Gastroesophageal sphincter (tissue), 4 donors: ENCODE measurements around the gene RBMS2. TPM values are rescaled to one million over a fixed set of nuclear protein-coding genes. Genes with fewer than 3 reads are reported as not detected.
A peak's percentile ranks its signal among the peaks of the same experiment; 100 is the strongest.

Experiments used
- ATAC-seq: fragments of 150-250 bp; one replicate; pipeline ENCODE4 v1.9.1; 2016; ENCODE audit warnings: mild to moderate bottlenecking, moderate library complexity
- H3K27ac ChIP-seq, 4 donors: fragments of 200-600 bp; sonication (generic) in 3 of 4; 1 replicate in 3 of 4; 2 replicates in 1 of 4; pipeline ENCODE4 v1.5.1; 2016 to 2019
- H3K27me3 ChIP-seq: fragments of 200-600 bp; sonication (generic); one replicate; pipeline ENCODE4 v1.5.1; 2019
- H3K36me3 ChIP-seq, 2 donors: fragments of 200-600 bp; sonication (generic); one replicate each; pipeline ENCODE4 v1.5.1; 2019; ENCODE audit warnings: control low read depth in 1 of 2
- H3K4me1 ChIP-seq, 3 donors: fragments of 200-600 bp; sonication (generic); 1 replicate in 2 of 3; 2 replicates in 1 of 3; pipeline ENCODE4 v1.5.1; 2016 to 2019; ENCODE audit warnings: control low read depth in 2 of 3
- H3K4me3 ChIP-seq, 2 donors: fragments of 200-600 bp; sonication (generic); one replicate each; pipeline ENCODE4 v1.5.1; 2019; ENCODE audit warnings: mild to moderate bottlenecking in 1 of 2, moderate library complexity in 1 of 2
- H3K9me3 ChIP-seq, 3 donors: fragments of 200-600 bp; sonication (generic); one replicate each; pipeline ENCODE4 v1.5.1; 2017 to 2019; ENCODE audit warnings: control low read depth in 2 of 3
- EP300 ChIP-seq: sonication (generic); formaldehyde crosslinking; IDR thresholded peaks from one replicate; pipeline ENCODE4 v1.6.1; 2017; ENCODE audit warnings: antibody characterized with exemption, mild to moderate bottlenecking
- POLR2A ChIP-seq, 2 donors: fragments of 450-650 bp; IDR thresholded peaks; one replicate each; pipeline ENCODE4 v1.6.1; 2017; ENCODE audit warnings: antibody characterized with exemption in 2 of 2, mild to moderate bottlenecking in 2 of 2, moderate library complexity in 1 of 2
- POLR2AphosphoS5 ChIP-seq: sonication (generic); formaldehyde crosslinking; IDR thresholded peaks from one replicate; pipeline ENCODE4 v1.6.1; 2017; ENCODE audit warnings: antibody characterized with exemption
- WGBS, 2 donors: methylation state at CpG; one replicate each; pipeline ENCODE4 v1.1.5; 2018; ENCODE audit warnings: low coverage in 1 of 2; 5-methylcytosine and 5-hydroxymethylcytosine counted together
- total RNA-seq, 4 donors: library from RNA; depleted of rRNA; stranded (reverse); fragments of >200 nt; gene quantifications; one replicate each; pipeline ENCODE4 v1.1.0, GENCODE V29; 2016
- TF ChIP-seq, protein P1 (sequence below), 4 experiments: fragments of 200-600 bp in 2 of 4; fragments of 450-650 bp in 2 of 4; sonication (generic) in 1 of 4; IDR thresholded peaks; one replicate each; pipeline ENCODE4 v1.5.1; 2017 to 2019; ENCODE audit warnings: antibody characterized with exemption in 4 of 4, mild to moderate bottlenecking in 2 of 4, moderate library complexity in 2 of 4

The RBMS2 gene
- total RNA-seq, 4 donors from 2014 or later = 25.4 to 50.2 (median 31.8) TPM

DNA sequence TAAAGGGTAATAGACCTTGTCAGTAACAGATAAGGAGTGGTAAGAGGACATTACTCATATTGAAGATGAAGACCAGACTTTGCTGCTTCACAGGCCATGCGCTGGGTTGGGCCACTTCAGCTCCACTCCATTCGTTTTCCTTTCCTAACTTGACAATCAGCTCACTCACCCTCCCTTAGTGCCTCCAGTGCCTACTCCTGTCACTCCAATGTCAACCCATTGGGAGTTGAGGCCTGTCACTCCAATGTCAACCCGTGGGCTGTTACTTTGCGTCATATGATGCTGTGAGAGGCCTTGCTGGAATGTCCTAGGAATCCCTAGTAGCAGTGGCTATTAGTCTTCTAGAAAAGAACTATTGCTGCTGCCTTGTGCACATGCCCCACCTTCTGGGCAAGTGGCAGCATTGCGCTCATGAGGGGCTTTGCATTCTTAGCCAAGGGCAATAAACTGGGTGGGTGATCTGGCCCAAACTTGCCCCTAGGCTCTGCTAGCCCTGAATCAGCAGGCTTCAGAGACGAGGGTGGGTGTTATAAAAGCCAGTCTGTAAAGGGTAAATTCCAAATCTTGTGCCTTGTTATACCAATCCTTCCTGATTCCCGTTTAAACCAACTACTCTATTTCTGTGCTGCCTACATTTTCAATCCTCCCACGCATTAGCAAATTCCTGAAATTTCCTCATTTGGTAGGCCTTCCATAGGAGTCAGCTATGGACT lies 72.4 kb downstream of the RBMS2 start:
- H3K27ac ChIP-seq = peak overlapping the region in 3 of 4 donors; percentile 65 to 70 (median 67)
- no peak for TF ChIP-seq EP300
- TF ChIP-seq, protein P1, sequence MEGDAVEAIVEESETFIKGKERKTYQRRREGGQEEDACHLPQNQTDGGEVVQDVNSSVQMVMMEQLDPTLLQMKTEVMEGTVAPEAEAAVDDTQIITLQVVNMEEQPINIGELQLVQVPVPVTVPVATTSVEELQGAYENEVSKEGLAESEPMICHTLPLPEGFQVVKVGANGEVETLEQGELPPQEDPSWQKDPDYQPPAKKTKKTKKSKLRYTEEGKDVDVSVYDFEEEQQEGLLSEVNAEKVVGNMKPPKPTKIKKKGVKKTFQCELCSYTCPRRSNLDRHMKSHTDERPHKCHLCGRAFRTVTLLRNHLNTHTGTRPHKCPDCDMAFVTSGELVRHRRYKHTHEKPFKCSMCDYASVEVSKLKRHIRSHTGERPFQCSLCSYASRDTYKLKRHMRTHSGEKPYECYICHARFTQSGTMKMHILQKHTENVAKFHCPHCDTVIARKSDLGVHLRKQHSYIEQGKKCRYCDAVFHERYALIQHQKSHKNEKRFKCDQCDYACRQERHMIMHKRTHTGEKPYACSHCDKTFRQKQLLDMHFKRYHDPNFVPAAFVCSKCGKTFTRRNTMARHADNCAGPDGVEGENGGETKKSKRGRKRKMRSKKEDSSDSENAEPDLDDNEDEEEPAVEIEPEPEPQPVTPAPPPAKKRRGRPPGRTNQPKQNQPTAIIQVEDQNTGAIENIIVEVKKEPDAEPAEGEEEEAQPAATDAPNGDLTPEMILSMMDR (IDR thresholded peaks at IDR 0.05) = peak; percentile 69 to 83 (median 70)
- TF ChIP-seq POLR2A (IDR thresholded peaks at IDR 0.05) = no peak
- 20 to 37% methylated on average over 6 to 8 of the region's 8 CpGs for WGBS, 2 donors
- no peaks in the 10 kb centered on the region for H3K27me3 ChIP-seq
- no peak overlapping the region for H3K4me3 ChIP-seq
- H3K36me3 ChIP-seq = peaks cover 0 to 68% of the 10 kb centered on the region in 2 donors
- H3K9me3 ChIP-seq = no peaks in the 10 kb centered on the region
- H3K4me1 ChIP-seq = peaks cover 0 to 44% (median 0%) of the 10 kb centered on the region in 3 donors
- peak; percentile 68 for ATAC-seq

DNA sequence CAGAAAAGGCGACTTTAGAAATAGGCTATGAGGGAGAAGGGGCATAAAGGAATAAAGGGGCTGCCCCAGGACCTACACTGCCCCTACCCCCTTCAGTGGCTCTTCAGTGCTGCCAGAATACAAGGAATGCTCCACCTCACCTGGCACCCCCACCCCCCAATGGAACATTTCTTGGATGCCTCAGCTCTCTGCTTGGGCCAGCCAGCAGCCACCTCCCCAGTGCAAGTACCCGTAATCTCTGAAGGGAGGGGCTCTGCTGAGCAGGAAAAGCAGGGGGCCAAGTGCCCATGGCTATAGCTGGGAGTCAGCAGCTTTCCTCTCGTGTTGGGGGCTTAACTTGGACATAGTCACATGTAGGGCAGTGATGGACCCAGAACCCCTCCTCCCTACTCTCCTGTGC lies 75.2 kb downstream of the RBMS2 start:
- Histone ChIP-seq H3K4me3 (no peak overlapping the region), H3K4me1 (peaks cover 0 to 28% (median 0%) of the 10 kb centered on the region in 3 donors), H3K27ac (peak overlapping the region in 3 of 4 donors; percentile 34 to 68 (median 67)), H3K27me3 (no peaks in the 10 kb centered on the region), H3K9me3 (no peaks in the 10 kb centered on the region), H3K36me3 (peaks cover 5 to 75% of the 10 kb centered on the region in 2 donors)
- WGBS, 2 donors = 88 to 93% methylated on average over 1 of the region's 3 CpGs
- no peak for ATAC-seq
- TF ChIP-seq POLR2AphosphoS5 = no peak

DNA sequence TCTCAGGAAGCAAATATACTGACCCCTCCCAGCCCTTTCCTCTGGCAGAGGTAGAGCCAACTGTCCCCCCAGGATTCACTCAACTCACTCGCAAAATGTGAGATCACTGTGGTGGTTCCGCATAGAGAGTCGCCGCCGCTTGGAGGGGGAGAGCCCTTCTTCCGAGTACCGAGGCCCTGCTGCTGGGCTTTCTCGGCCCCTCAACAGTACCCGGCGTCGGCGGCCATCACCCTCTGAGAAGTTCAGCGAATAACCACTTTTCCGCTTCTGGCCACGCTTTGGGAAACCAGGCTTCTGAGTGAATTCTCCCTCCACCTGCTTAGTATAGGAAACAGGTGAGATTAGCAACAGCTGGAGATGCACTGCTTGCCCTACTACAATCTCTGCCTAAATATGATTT lies 77.4 kb downstream of the RBMS2 start:
- Histone ChIP-seq H3K4me1 (peaks cover 0 to 19% (median 0%) of the 10 kb centered on the region in 3 donors), H3K27me3 (no peaks in the 10 kb centered on the region), H3K36me3 (peaks cover 5 to 94% of the 10 kb centered on the region in 2 donors), H3K27ac (no peak overlapping the region), H3K9me3 (no peaks in the 10 kb centered on the region), H3K4me3 (no peak overlapping the region)
- no peak for TF ChIP-seq POLR2A (IDR thresholded peaks at IDR 0.05)
- TF ChIP-seq, protein P1 (IDR thresholded peaks at IDR 0.05) = no peak
- TF ChIP-seq EP300 = no peak
- no peak for TF ChIP-seq POLR2AphosphoS5
- WGBS, 2 donors = 93% methylated on average over 11 of the region's 15 CpGs; no CpG with 5 or more reads in 1 of the 2 donors
- no peak for ATAC-seq

DNA sequence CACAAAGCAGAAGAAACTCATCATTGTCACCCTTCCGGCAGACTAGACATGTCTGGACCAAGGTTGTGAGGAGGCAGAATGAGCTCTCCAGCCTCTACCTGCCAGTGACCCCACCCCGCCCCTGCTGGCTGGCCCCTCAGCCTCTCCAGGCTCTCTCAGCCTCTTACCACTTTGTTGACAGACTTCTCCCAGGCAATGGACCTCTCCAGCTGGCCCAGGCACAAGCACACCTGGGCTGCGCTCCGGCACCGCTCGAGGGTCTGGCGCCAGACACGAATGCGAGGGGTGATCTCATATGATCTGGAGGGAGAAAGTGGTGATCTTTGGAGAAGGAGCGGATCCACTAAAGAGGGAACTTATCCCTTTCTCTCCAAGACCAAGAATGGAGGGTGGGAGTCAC lies 78.2 kb downstream of the RBMS2 start:
- H3K27ac ChIP-seq = no peak overlapping the region
- H3K36me3 ChIP-seq = peaks cover 9 to 100% of the 10 kb centered on the region in 2 donors
- no peak for TF ChIP-seq EP300
- TF ChIP-seq POLR2AphosphoS5 = no peak
- TF ChIP-seq, protein P1 (IDR thresholded peaks at IDR 0.05) = no peak
- TF ChIP-seq POLR2A (IDR thresholded peaks at IDR 0.05) = no peak
- no peaks in the 10 kb centered on the region for H3K27me3 ChIP-seq
- ATAC-seq = no peak
- 60 to 88% methylated on average over 1 of the region's 10 CpGs for WGBS, 2 donors
- peaks cover 0 to 11% (median 0%) of the 10 kb centered on the region in 3 donors for H3K4me1 ChIP-seq
- no peaks in the 10 kb centered on the region for H3K9me3 ChIP-seq
- no peak overlapping the region for H3K4me3 ChIP-seq

DNA sequence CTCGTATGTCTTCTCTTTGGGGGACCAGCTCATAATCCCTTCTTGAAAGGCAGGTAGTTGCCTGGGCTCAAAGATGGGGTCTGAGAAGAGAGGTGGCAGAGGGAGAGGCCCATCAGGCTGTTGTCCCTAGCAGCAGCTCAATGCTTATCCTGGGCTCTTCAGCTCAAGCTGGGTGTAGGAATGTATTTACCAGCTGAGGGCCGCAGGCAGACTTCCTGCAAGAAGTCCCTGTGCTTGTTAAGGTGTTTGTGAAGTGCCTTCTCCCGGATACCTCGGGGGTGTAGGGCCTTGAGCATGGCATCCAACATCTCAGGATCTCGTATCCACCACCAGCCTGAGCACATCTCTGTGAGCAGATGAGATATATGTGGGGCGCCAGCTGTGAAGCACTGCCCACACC lies 79.1 kb downstream of the RBMS2 start:
- Histone ChIP-seq H3K4me3 (no peak overlapping the region), H3K4me1 (peaks cover 0 to 10% (median 0%) of the 10 kb centered on the region in 3 donors), H3K9me3 (no peaks in the 10 kb centered on the region), H3K27ac (no peak overlapping the region), H3K27me3 (no peaks in the 10 kb centered on the region), H3K36me3 (peaks cover 9 to 100% of the 10 kb centered on the region in 2 donors)
- ATAC-seq = no peak
- WGBS, 2 donors = 88 to 100% methylated on average over 1 of the region's 6 CpGs
- TF ChIP-seq EP300 = no peak
- TF ChIP-seq, protein P1 (IDR thresholded peaks at IDR 0.05) = no peak
